K562 (cell line): ENCODE results near the gene UNC13A. TPM values are rescaled to one million over a fixed set of nuclear protein-coding genes. Genes with fewer than 3 reads are reported as not detected.

Experiments
- ATAC-seq: fragments of 200-7000 bp; cut with Tn5 transposase; 3 replicates; pipeline ENCODE4 v1.9.1; 2020; ENCODE audit warnings: moderate library complexity
- BruUV-seq: library from RNA; stranded (reverse); fragments of 400-500 nt; replicated peaks from 2 replicates; lab custom pipeline; 2021; lab: Mats Ljungman, UMichigan
- CTCF ChIA-PET: fragments of 300-600 bp; formaldehyde crosslinking; extraction: SDS; loops from one replicate; lab custom pipeline; 2021; ENCODE audit warnings: low intra/inter-chr PET ratio; lab: Yijun Ruan, JAX
- POLR2A ChIA-PET: fragments of 300-600, 350-650 bp; sonication (Branson Sonifier 250); formaldehyde crosslinking; extraction: SDS; loops from one replicate; lab custom pipeline; 2021; ENCODE audit warnings: antibody characterized with exemption, inconsistent platforms; lab: Yijun Ruan, JAX
- DNase-seq, 4 experiments: peaks; one replicate each; pipeline versions ENCODE4 v3.0.0 to v3.0.0-alpha.2; 2011 to 2018; ENCODE audit warnings: low spot score in 3 of 4, mixed read lengths in 3 of 4; ENCODE audit errors: extremely low read depth in 1 of 4
- FAIRE-seq: peaks from 2 replicates; lab custom pipeline; 2011; peaks lifted over from hg19 to GRCh38; lab: Jason Lieb, UNC
- H2AFZ ChIP-seq: 2 replicates; pipeline ENCODE4 v1.6.0; 2011; ENCODE audit warnings: low read depth, low read length, control low read depth, inconsistent platforms
- H3K27ac ChIP-seq: fragments of 200-600 bp; 3 replicates; pipeline ENCODE4 v1.8.0; 2011; ENCODE audit warnings: low read depth, mild to moderate bottlenecking, control low read depth, inconsistent platforms, low read length, moderate library complexity, mixed read lengths; ENCODE audit errors: extremely low read depth
- H3K27me3 ChIP-seq, 2 experiments: fragments of 300-600 bp in 1 of 2; 2 replicates in 1 of 2; 3 replicates in 1 of 2; pipeline versions ENCODE4 v1.6.0 to v1.8.0; 2011; ENCODE audit warnings: inconsistent platforms in 2 of 2, low read length in 2 of 2, mild to moderate bottlenecking in 1 of 2, mixed read lengths in 1 of 2, moderate library complexity in 1 of 2; ENCODE audit not compliant: control insufficient read depth in 2 of 2, insufficient read depth in 2 of 2
- H3K36me3 ChIP-seq: fragments of 300-600 bp; 3 replicates; pipeline ENCODE4 v1.8.0; 2011; ENCODE audit warnings: mild to moderate bottlenecking, low read length, inconsistent platforms; ENCODE audit not compliant: control insufficient read depth, insufficient read depth
- H3K4me1 ChIP-seq, 2 experiments: fragments of 200-600 bp in 1 of 2; replicated peaks in 1 of 2; 2 replicates in 1 of 2; 3 replicates in 1 of 2; pipeline versions ENCODE4 v1.5.1 to v1.8.0; 2011; ENCODE audit warnings: inconsistent platforms in 2 of 2, low read length in 2 of 2, mild to moderate bottlenecking in 1 of 2, mixed read lengths in 1 of 2, moderate library complexity in 1 of 2; ENCODE audit not compliant: control insufficient read depth in 2 of 2, insufficient read depth in 2 of 2
- H3K4me2 ChIP-seq: 2 replicates; pipeline ENCODE4 v1.6.1; 2011; ENCODE audit warnings: low read length, control low read depth, inconsistent platforms, mixed read lengths; ENCODE audit not compliant: insufficient read depth
- H3K4me3 ChIP-seq: fragments of 200-600 bp; sonication (generic), shearing (Covaris generic); 2 replicates; pipeline ENCODE4 v1.5.1; 2016; ENCODE audit warnings: control low read depth, inconsistent platforms
- H3K79me2 ChIP-seq: fragments of 200-600 bp; 3 replicates; pipeline ENCODE4 v1.8.0; 2011; ENCODE audit warnings: low read length, inconsistent platforms; ENCODE audit not compliant: control insufficient read depth, insufficient read depth
- H3K9ac ChIP-seq, 2 experiments: 2 replicates each; pipeline versions ENCODE4 v1.6.0 to v1.6.1; 2011; ENCODE audit warnings: low read depth in 2 of 2, low read length in 2 of 2, control low read depth in 1 of 2, inconsistent platforms in 1 of 2, mild to moderate bottlenecking in 1 of 2, mixed read lengths in 1 of 2; ENCODE audit not compliant: insufficient read depth in 1 of 2
- H3K9me1 ChIP-seq: one replicate; pipeline ENCODE4 v1.6.0; 2011; ENCODE audit warnings: inconsistent platforms, mild to moderate bottlenecking, low read length, moderate library complexity; ENCODE audit not compliant: control insufficient read depth, insufficient read depth
- H3K9me3 ChIP-seq: replicated peaks from 2 replicates; pipeline ENCODE4 v1.5.1; 2011; ENCODE audit warnings: low read depth, low read length, inconsistent platforms; ENCODE audit not compliant: control insufficient read depth, insufficient read depth
- H4K20me1 ChIP-seq: replicated peaks from 2 replicates; pipeline ENCODE4 v1.6.1; 2011; ENCODE audit warnings: low read length, inconsistent platforms, mixed read lengths; ENCODE audit not compliant: control insufficient read depth, insufficient read depth
- CCNT2 ChIP-seq: IDR thresholded peaks from 2 replicates; pipeline ENCODE4 v1.6.1; 2011; ENCODE audit warnings: borderline replicate concordance, low read depth, mild to moderate bottlenecking, moderate library complexity, mixed read lengths, low read length; ENCODE audit not compliant: insufficient read length; ENCODE audit errors: extremely low read depth
- EP300 ChIP-seq: IDR thresholded peaks from 2 replicates; pipeline ENCODE4 v1.6.1; 2012; ENCODE audit warnings: low read length, improper control_type of control experiment
- EP400 ChIP-seq: fragments of 450-650 bp; IDR thresholded peaks from 2 replicates; pipeline ENCODE4 v1.6.1; 2017; ENCODE audit warnings: antibody characterized with exemption, mild to moderate bottlenecking, moderate library complexity
- FOXM1 ChIP-seq, 2 experiments: fragments of 450-650 bp in 1 of 2; sonication (generic) in 1 of 2; formaldehyde crosslinking in 1 of 2; IDR thresholded peaks; 2 replicates each; pipeline versions ENCODE4 v1.6.1 to v1.9.0; 2017 to 2022; ENCODE audit warnings: low read depth in 2 of 2, mild to moderate bottlenecking in 2 of 2, missing genetic modification reagents in 1 of 2, moderate library complexity in 1 of 2
- HBP1 ChIP-seq: fragments of 450-650 bp; formaldehyde crosslinking; IDR thresholded peaks from 2 replicates; pipeline ENCODE4 v1.4.0; 2022; ENCODE audit warnings: missing genetic modification characterization
- NR2C2 ChIP-seq, 2 experiments: fragments of 200-800 bp in 1 of 2; sonication (Bioruptor generic) in 1 of 2; sonication (generic) in 1 of 2; formaldehyde crosslinking in 1 of 2; IDR thresholded peaks; 2 replicates each; pipeline versions ENCODE4 v1.6.1 to v1.8.0; 2016 to 2022; ENCODE audit warnings: mild to moderate bottlenecking in 1 of 2, missing compliant biosample characterization in 1 of 2, missing genetic modification characterization in 1 of 2, missing genetic modification reagents in 1 of 2
- PHF8 ChIP-seq: fragments of 200-600 bp; sonication (generic); IDR thresholded peaks from 2 replicates; pipeline ENCODE4 v1.6.1; 2012; ENCODE audit warnings: mixed run types, mild to moderate bottlenecking, inconsistent platforms, low read length, moderate library complexity, borderline replicate concordance
- PKNOX1 ChIP-seq: fragments of 450-650 bp; IDR thresholded peaks from 2 replicates; pipeline ENCODE4 v1.6.1; 2016
- SAFB2 ChIP-seq: fragments of 200-400 bp; formaldehyde crosslinking; IDR thresholded peaks from 2 replicates; pipeline ENCODE4 v1.6.1; 2018; ENCODE audit warnings: borderline replicate concordance, low read length, low read depth, moderate library complexity; ENCODE audit not compliant: severe bottlenecking
- SMARCA5 ChIP-seq: fragments of 450-650 bp; IDR thresholded peaks from 2 replicates; pipeline ENCODE4 v1.6.1; 2016
- TSC22D4 ChIP-seq: fragments of 450-650 bp; IDR thresholded peaks from 2 replicates; pipeline ENCODE4 v1.6.1; 2016; ENCODE audit warnings: missing genetic modification characterization, missing biosample characterization, control low read depth
- ZZZ3 ChIP-seq: fragments of 450-650 bp; IDR thresholded peaks from 2 replicates; pipeline ENCODE4 v1.6.1; 2016; ENCODE audit warnings: antibody characterized with exemption, mild to moderate bottlenecking, moderate library complexity
- WGBS: fragments of 100-300 bp; shearing (Covaris generic); methylation state at CpG from one replicate; pipeline ENCODE4 v1.1.6; 2016; ENCODE audit warnings: low coverage, mixed read lengths; ENCODE audit not compliant: insufficient coverage; ENCODE audit errors: missing lambda C conversion rate; 5-methylcytosine and 5-hydroxymethylcytosine counted together
- in situ Hi-C: fragments of 300-500 bp; cut with MboI; formaldehyde crosslinking; loops from 4 replicates; pipeline ENCODE4 v1.15.0; 2018; ENCODE audit warnings: inconsistent platforms, mixed read lengths
- intact Hi-C: fragments of 100-400 bp; cut with micrococcal nuclease; formaldehyde crosslinking; loops from 2 replicates; pipeline ENCODE4 v1.14.2; 2022
- polyA plus RNA-seq, 8 experiments: library from polyadenylated mRNA; depleted of rRNA in 4 of 8; stranded (reverse) in 5 of 8; unstranded in 3 of 8; fragments of >200 nt; fragmentation: Nextera tagmentation in 2 of 8; fragmentation: Illumina TruSeq in 1 of 8; extraction: Ambion mirVana in 2 of 8; extraction: Trizol in 1 of 8; gene quantifications; 2 replicates each; pipeline versions ENCODE4 v1.2.1 to v1.2.3, GENCODE V29; 2011 to 2014; ENCODE audit warnings: inconsistent platforms in 1 of 8, missing spikeins in 1 of 8
- total RNA-seq, 7 experiments: library from RNA; depleted of rRNA in 6 of 7; stranded (reverse); fragments of >200 nt in 6 of 7; fragmentation: Illumina TruSeq in 2 of 7; extraction: Trizol in 2 of 7; gene quantifications; 2 replicates each; pipeline versions ENCODE4 v1.2.1 to v1.2.3, GENCODE V29; 2011 to 2021; ENCODE audit warnings: low replicate concordance in 1 of 7
- TF ChIP-seq, protein P1 (sequence below), 2 experiments: fragments of 450-650 bp in 1 of 2; IDR thresholded peaks; 2 replicates each; pipeline ENCODE4 v1.6.1; 2011 to 2017; ENCODE audit warnings: low read depth in 2 of 2, antibody characterized with exemption in 1 of 2, borderline replicate concordance in 1 of 2, low read length in 1 of 2, mild to moderate bottlenecking in 1 of 2, mixed read lengths in 1 of 2; ENCODE audit not compliant: control insufficient read depth in 1 of 2

The UNC13A gene
- total and polyA plus RNA-seq, 9 of the 15 experiments (the other 6 are each of a cell fraction or from before 2014, with no cell fraction given) = 0.03 to 1.0 (median 0.25) TPM

DNA sequence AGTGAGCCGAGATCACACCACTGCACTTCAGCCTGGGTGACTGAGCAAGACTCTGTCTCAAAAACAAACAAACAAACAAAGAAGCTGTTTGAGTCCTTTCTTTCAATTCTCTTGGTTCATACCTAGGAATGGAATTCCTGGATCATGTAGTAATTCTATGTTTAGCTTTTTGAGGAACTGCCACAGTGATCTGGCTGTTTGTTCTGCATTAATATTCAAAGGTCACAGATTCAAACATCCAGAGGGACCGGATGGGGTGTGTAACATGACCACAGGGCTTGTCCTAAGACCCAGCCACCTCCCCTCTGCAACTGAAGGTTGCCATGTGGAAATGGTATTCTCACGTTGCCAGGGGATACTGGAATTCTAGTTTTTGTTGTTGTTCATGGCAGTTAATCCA lies 122.5 kb downstream of the UNC13A start:
- Histone ChIP-seq H4K20me1 (no peaks in the 10 kb centered on the region), H3K4me2 (no peak overlapping the region), H3K27me3 (no peaks in the 10 kb centered on the region), H3K9ac (no peak overlapping the region), H3K4me3 (no peak overlapping the region), H3K36me3 (peaks cover 85% of the 10 kb centered on the region), H2AFZ (no peak overlapping the region), H3K9me3 (no peaks in the 10 kb centered on the region), H3K27ac (no peak overlapping the region), H3K4me1 (no peaks in the 10 kb centered on the region), H3K9me1 (no peaks in the 10 kb centered on the region), H3K79me2 (0 out of 3 replicates have a peak, but pooled peaks cover 4% of the 10 kb centered on the region)
- in situ Hi-C loops = no loop called here
- BruUV-seq = no TSS peak
- FAIRE-seq = no peak
- TF ChIP-seq PKNOX1 = no peak
- no peak for TF ChIP-seq NR2C2 (CRISPR knock-in tag; IDR thresholded peaks at IDR 0.05)
- no peak for TF ChIP-seq NR2C2 (tag; IDR thresholded peaks at IDR 0.05)
- no peak for TF ChIP-seq ZZZ3
- no peak for TF ChIP-seq SAFB2
- TF ChIP-seq, protein P1, sequence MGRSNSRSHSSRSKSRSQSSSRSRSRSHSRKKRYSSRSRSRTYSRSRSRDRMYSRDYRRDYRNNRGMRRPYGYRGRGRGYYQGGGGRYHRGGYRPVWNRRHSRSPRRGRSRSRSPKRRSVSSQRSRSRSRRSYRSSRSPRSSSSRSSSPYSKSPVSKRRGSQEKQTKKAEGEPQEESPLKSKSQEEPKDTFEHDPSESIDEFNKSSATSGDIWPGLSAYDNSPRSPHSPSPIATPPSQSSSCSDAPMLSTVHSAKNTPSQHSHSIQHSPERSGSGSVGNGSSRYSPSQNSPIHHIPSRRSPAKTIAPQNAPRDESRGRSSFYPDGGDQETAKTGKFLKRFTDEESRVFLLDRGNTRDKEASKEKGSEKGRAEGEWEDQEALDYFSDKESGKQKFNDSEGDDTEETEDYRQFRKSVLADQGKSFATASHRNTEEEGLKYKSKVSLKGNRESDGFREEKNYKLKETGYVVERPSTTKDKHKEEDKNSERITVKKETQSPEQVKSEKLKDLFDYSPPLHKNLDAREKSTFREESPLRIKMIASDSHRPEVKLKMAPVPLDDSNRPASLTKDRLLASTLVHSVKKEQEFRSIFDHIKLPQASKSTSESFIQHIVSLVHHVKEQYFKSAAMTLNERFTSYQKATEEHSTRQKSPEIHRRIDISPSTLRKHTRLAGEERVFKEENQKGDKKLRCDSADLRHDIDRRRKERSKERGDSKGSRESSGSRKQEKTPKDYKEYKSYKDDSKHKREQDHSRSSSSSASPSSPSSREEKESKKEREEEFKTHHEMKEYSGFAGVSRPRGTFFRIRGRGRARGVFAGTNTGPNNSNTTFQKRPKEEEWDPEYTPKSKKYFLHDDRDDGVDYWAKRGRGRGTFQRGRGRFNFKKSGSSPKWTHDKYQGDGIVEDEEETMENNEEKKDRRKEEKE (IDR thresholded peaks at IDR 0.05; ENCODE audit: borderline replicate concordance in 1 of 2, control insufficient read depth in 1 of 2, low read depth in 2 of 2, low read length in 1 of 2) = no peak
- no peak for TF ChIP-seq HBP1
- TF ChIP-seq EP300 = no peak
- TF ChIP-seq FOXM1 (IDR thresholded peaks at IDR 0.05; ENCODE audit: low read depth) = no peak
- no peak for TF ChIP-seq FOXM1 (CRISPR knock-in tag; IDR thresholded peaks at IDR 0.05; ENCODE audit: low read depth)
- TF ChIP-seq TSC22D4 (tag) = no peak
- TF ChIP-seq CCNT2 = no peak
- TF ChIP-seq SMARCA5 = no peak
- no peak for TF ChIP-seq PHF8
- no peak for TF ChIP-seq EP400
- CTCF ChIA-PET = no interaction called here
- intact Hi-C loops = no loop called here
- 90% methylated on average over 3 of the region's 3 CpGs for WGBS
- POLR2A ChIA-PET = no interaction called here
- no peak for DNase-seq
- ATAC-seq = no peak
